HepG2 (cell line): Measurements from ENCODE around the gene RIPK1. TPM values are rescaled to one million over a fixed set of nuclear protein-coding genes. Genes with fewer than 3 reads are reported as not detected.

Experiments used
- ATAC-seq: fragments of 200-7000 bp; cut with Tn5 transposase; 3 replicates; pipeline ENCODE4 v1.9.1; 2020; ENCODE audit warnings: mild to moderate bottlenecking, moderate library complexity
- BruUV-seq: library from RNA; stranded (reverse); fragments of 400-500 nt; replicated peaks from 2 replicates; lab custom pipeline; 2021; lab: Mats Ljungman, UMichigan
- CTCF ChIA-PET: fragments of 300-600 bp; formaldehyde crosslinking; extraction: SDS; loops from one replicate; lab custom pipeline; 2021; ENCODE audit warnings: low total read pairs, inconsistent platforms, low intra/inter-chr PET ratio; lab: Yijun Ruan, JAX
- POLR2A ChIA-PET: fragments of 350-600 bp; sonication (Branson Sonifier 250); formaldehyde crosslinking; loops from one replicate; lab custom pipeline; 2020; ENCODE audit warnings: antibody characterized with exemption, inconsistent platforms; lab: Yijun Ruan, JAX
- DNase-seq: peaks from one replicate; pipeline ENCODE4 v3.0.0-alpha.2; 2015; ENCODE audit warnings: low spot score
- FAIRE-seq: peaks from 3 replicates; lab custom pipeline; 2011; peaks lifted over from hg19 to GRCh38; lab: Jason Lieb, UNC
- H2AFZ ChIP-seq: one replicate; pipeline ENCODE4 v1.6.1; 2011; ENCODE audit warnings: low read length, inconsistent platforms
- H3K27ac ChIP-seq: fragments of 300-600 bp; 3 replicates; pipeline ENCODE4 v1.8.0; 2011; ENCODE audit warnings: mixed run types, mild to moderate bottlenecking, mixed read lengths, low read length, inconsistent platforms; ENCODE audit not compliant: insufficient read depth; ENCODE audit errors: extremely low read length
- H3K27me3 ChIP-seq, 2 experiments: fragments of 200-600 bp in 1 of 2; 2 replicates in 1 of 2; 3 replicates in 1 of 2; pipeline versions ENCODE4 v1.6.0 to v1.8.0; 2011; ENCODE audit warnings: low read length in 2 of 2, mild to moderate bottlenecking in 2 of 2, moderate library complexity in 2 of 2, inconsistent platforms in 1 of 2; ENCODE audit not compliant: insufficient read depth in 2 of 2, control insufficient read depth in 1 of 2
- H3K36me3 ChIP-seq, 2 experiments: fragments of 200-600 bp in 1 of 2; replicated peaks in 1 of 2; 2 replicates in 1 of 2; 3 replicates in 1 of 2; pipeline versions ENCODE4 v1.5.1 to v1.8.0; 2011; ENCODE audit warnings: low read length in 2 of 2, inconsistent platforms in 1 of 2; ENCODE audit not compliant: insufficient read depth in 2 of 2, control insufficient read depth in 1 of 2
- H3K4me1 ChIP-seq: 2 replicates; pipeline ENCODE4 v1.5.1; 2012; ENCODE audit warnings: low read length, inconsistent platforms; ENCODE audit not compliant: insufficient read depth
- H3K4me2 ChIP-seq: 2 replicates; pipeline ENCODE4 v1.6.0; 2011; ENCODE audit warnings: low read depth, low read length, inconsistent platforms
- H3K4me3 ChIP-seq, 3 experiments: fragments of 200-600 bp in 1 of 3; sonication (generic), shearing (Covaris generic) in 1 of 3; replicated peaks in 1 of 3; 2 replicates each; pipeline ENCODE4 v1.5.1; 2011 to 2016; ENCODE audit warnings: low read length in 3 of 3, inconsistent platforms in 2 of 3, low read depth in 2 of 3, mild to moderate bottlenecking in 2 of 3, control low read depth in 1 of 3, mixed read lengths in 1 of 3; ENCODE audit not compliant: insufficient read depth in 1 of 3
- H3K79me2 ChIP-seq: one replicate; pipeline ENCODE4 v1.6.1; 2011; ENCODE audit warnings: low read length, inconsistent platforms; ENCODE audit not compliant: insufficient read depth
- H3K9ac ChIP-seq: 2 replicates; pipeline ENCODE4 v1.6.0; 2011; ENCODE audit warnings: mild to moderate bottlenecking, low read depth, low read length, inconsistent platforms; ENCODE audit not compliant: insufficient read depth
- H3K9me3 ChIP-seq: 2 replicates; pipeline ENCODE4 v1.5.1; 2012; ENCODE audit warnings: mild to moderate bottlenecking, low read length
- H4K20me1 ChIP-seq: 2 replicates; pipeline ENCODE4 v1.6.0; 2011; ENCODE audit warnings: inconsistent platforms, mild to moderate bottlenecking, low read length, moderate library complexity; ENCODE audit not compliant: insufficient read depth
- ATM ChIP-seq: fragments of 450-650 bp; IDR thresholded peaks from 2 replicates; pipeline ENCODE4 v1.7.1; 2017; ENCODE audit warnings: mild to moderate bottlenecking, borderline replicate concordance
- HOXA5 ChIP-seq: sonication (generic); formaldehyde crosslinking; IDR thresholded peaks from 2 replicates; pipeline ENCODE4 v1.4.0; 2020; ENCODE audit warnings: missing genetic modification reagents
- JUN ChIP-seq: sonication (generic); formaldehyde crosslinking; IDR thresholded peaks from 2 replicates; pipeline ENCODE4 v1.4.0; 2020; ENCODE audit warnings: mild to moderate bottlenecking, missing genetic modification reagents
- MAFF ChIP-seq: IDR thresholded peaks from 2 replicates; pipeline ENCODE4 v1.6.1; 2011; ENCODE audit warnings: low read depth, low read length, improper control_type of control experiment
- MAFK ChIP-seq, 2 experiments: IDR thresholded peaks in 1 of 2; conservative IDR thresholded peaks in 1 of 2; 2 replicates each; pipeline ENCODE4 v1.6.1; 2011; ENCODE audit warnings: improper control_type of control experiment in 2 of 2, low read length in 2 of 2
- MEF2D ChIP-seq: sonication (generic); formaldehyde crosslinking; IDR thresholded peaks from 2 replicates; pipeline ENCODE4 v1.5.1; 2020; ENCODE audit warnings: mild to moderate bottlenecking, missing genetic modification reagents
- RAD51 ChIP-seq: fragments of 450-650 bp; IDR thresholded peaks from 2 replicates; pipeline ENCODE4 v1.6.1; 2016; ENCODE audit warnings: borderline replicate concordance
- ZKSCAN1 ChIP-seq: fragments of 150-350 bp; IDR thresholded peaks from 2 replicates; pipeline ENCODE4 v1.6.1; 2014; ENCODE audit warnings: low read length
- ZNF34 ChIP-seq: sonication (generic); formaldehyde crosslinking; IDR thresholded peaks from 2 replicates; pipeline ENCODE4 v1.4.0; 2020; ENCODE audit warnings: mild to moderate bottlenecking, missing genetic modification reagents, borderline replicate concordance
- ZNF713 ChIP-seq: sonication (generic); formaldehyde crosslinking; IDR thresholded peaks from 2 replicates; pipeline ENCODE4 v1.4.0; 2020; ENCODE audit warnings: mild to moderate bottlenecking, missing genetic modification reagents
- WGBS: methylation state at CpG from one replicate; pipeline ENCODE4 v1.1.6; 2017; ENCODE audit warnings: low lambda C conversion rate; 5-methylcytosine and 5-hydroxymethylcytosine counted together
- in situ Hi-C: cut with HindIII; loops from 2 replicates; pipeline ENCODE4 v1.10.0; 2017; ENCODE audit warnings: low pct_unique_long_range_greater_than_20kb; ENCODE audit not compliant: extremely low pct_ligation_motif_present
- intact Hi-C: fragments of 100-400 bp; cut with micrococcal nuclease; formaldehyde crosslinking; loops from one replicate; pipeline ENCODE4 v1.10.0; 2022; ENCODE audit not compliant: unreplicated experiment
- polyA plus RNA-seq, 8 experiments: library from polyadenylated mRNA; depleted of rRNA in 3 of 8; stranded (reverse) in 7 of 8; unstranded in 1 of 8; fragments of >200 nt; fragmentation: Illumina TruSeq in 4 of 8; extraction: Trizol in 4 of 8; gene quantifications; 2 replicates each; pipeline versions ENCODE4 v1.2.1 to v1.2.3, GENCODE V29; 2011 to 2016; ENCODE audit warnings: low read depth in 4 of 8, missing spikeins in 1 of 8, mixed read lengths in 1 of 8; ENCODE audit not compliant: insufficient read depth in 1 of 8
- total RNA-seq, 5 experiments: library from RNA; depleted of rRNA; stranded (reverse); fragments of >200 nt; fragmentation: Illumina TruSeq; extraction: Trizol; gene quantifications; 2 replicates each; pipeline ENCODE4 v1.2.3, GENCODE V29; 2016; ENCODE audit warnings: low read depth in 1 of 5
- TF ChIP-seq, protein P1 (sequence below): IDR thresholded peaks from 2 replicates; pipeline ENCODE4 v1.6.1; 2012; ENCODE audit warnings: inconsistent platforms
- TF ChIP-seq, protein P2 (sequence below): IDR thresholded peaks from 2 replicates; pipeline ENCODE4 v1.6.1; 2016; ENCODE audit warnings: control low read depth
- TF ChIP-seq, protein P3 (sequence below): sonication (generic); formaldehyde crosslinking; IDR thresholded peaks from 2 replicates; pipeline ENCODE4 v1.8.0; 2022; ENCODE audit warnings: mild to moderate bottlenecking, missing genetic modification reagents, borderline replicate concordance
- TF ChIP-seq, protein P4 (sequence below): sonication (generic); formaldehyde crosslinking; IDR thresholded peaks from 2 replicates; pipeline ENCODE4 v1.8.0; 2022; ENCODE audit warnings: mild to moderate bottlenecking, missing genetic modification reagents; ENCODE audit not compliant: insufficient replicate concordance

RIPK1 gene
- total and polyA plus RNA-seq, 2 of the 13 experiments (the other 11 are each of a cell fraction or from before 2014, with no cell fraction given), result 9.0 to 10.3 TPM

DNA sequence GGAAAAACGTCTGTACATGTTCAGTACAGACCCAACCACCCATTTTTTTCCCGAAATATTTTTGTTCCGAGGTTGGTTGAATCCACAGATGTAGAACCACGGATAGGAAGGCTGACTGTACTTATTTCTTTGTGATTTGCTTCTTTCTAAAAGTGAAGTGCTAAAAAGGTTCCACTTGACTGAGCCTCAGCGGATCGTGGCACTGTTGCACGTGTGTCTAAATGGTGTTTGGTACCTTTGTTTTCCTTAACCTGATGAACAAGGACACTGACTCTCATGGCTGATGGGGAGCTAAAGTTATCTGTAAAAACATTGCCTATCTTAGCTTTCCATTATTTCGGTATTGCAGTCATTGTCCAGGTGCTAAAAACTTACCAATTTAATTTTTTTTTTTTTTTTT is 56.4 kb downstream of the RIPK1 start:
- Histone ChIP-seq H2AFZ (no peak overlapping the region), H3K27ac (no peak overlapping the region), H3K9ac (no peak overlapping the region), H3K4me3 (no peak overlapping the region), H4K20me1 (no peaks in the 10 kb centered on the region), H3K4me1 (peaks cover 28% of the 10 kb centered on the region), H3K4me2 (no peak overlapping the region), H3K27me3 (no peaks in the 10 kb centered on the region), H3K36me3 (peaks cover 0 to 16% of the 10 kb centered on the region in 2 experiments; a peak in 2 of 5 replicates), H3K79me2 (peaks cover 2% of the 10 kb centered on the region), H3K9me3 (no peaks in the 10 kb centered on the region)
- WGBS, result 85% methylated on average over 8 of the region's 8 CpGs
- in situ Hi-C loops, result no loop called here
- TF ChIP-seq ZNF713 (CRISPR knock-in tag), result no peak
- TF ChIP-seq ATM, result no peak
- ChIA-PET CTCF (interaction anchor here (1.2 to 2.6 kb wide), 2 partner anchors 115 to 126 kb away, joined by 3 to 20 read pairs; no protein-coding TSS in a partner anchor), POLR2A (no interaction called here)
- BruUV-seq, result no TSS peak
- ATAC-seq, result no peak
- intact Hi-C loops, result loop anchor here (5.0 kb wide), 1 partner anchor 73 kb away; no protein-coding TSS in a partner anchor
- no peak for DNase-seq
- FAIRE-seq, result no peak

DNA sequence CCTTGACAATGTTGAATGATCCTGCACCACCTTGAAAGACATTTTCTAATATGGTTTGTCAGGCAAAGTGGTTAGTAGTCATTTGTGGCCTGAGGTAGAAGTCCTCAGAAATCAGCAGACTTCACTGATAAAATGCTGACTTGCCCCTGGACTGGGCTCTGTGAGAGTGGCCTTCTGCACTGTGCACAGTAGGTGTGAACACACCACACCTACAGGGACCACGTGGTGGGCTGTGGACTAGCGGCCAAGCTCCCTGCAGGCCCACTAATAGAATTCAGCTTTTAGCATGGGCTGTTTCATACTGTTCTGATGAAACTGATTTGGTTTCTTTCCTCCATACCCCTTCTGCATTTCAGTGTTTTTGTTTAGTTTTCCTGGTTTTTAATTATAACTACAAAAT is 57.5 kb downstream of the RIPK1 start:
- H3K4me3 ChIP-seq, result no peak overlapping the region
- FAIRE-seq (no peak), DNase-seq (no peak), ATAC-seq (peak; percentile 51)
- H3K4me2 ChIP-seq, result no peak overlapping the region
- intact Hi-C loops (loop anchor here (1.0 to 5.0 kb wide), 4 partner anchors 36 to 133 kb away; partner anchors contain the start of gene PSMG4), in situ Hi-C loops (no loop called here)
- no peaks in the 10 kb centered on the region for H3K27me3 ChIP-seq
- POLR2A ChIA-PET, result no interaction called here
- H3K9me3 ChIP-seq, result no peaks in the 10 kb centered on the region
- no peaks in the 10 kb centered on the region for H4K20me1 ChIP-seq
- H3K9ac ChIP-seq, result no peak overlapping the region; the same call in 1 of the 2 replicates
- H2AFZ ChIP-seq, result no peak overlapping the region
- no TSS peak for BruUV-seq
- WGBS, result 26% methylated on average over 2 of the region's 2 CpGs
- CTCF ChIA-PET, result interaction anchor here (0.7 to 2.6 kb wide), 6 partner anchors 32 to 132 kb away, joined by 3 to 20 read pairs (median 9); partner anchors contain the start of genes PSMG4 and TUBB2A
- TF ChIP-seq JUN (CRISPR knock-in tag) (no peak), MAFK (conservative IDR thresholded peaks at IDR 0.05 in 1 of 2, IDR thresholded peaks at IDR 0.05 in 1 of 2; ENCODE audit: low read length in 2 of 2) (peak in 1 of 2 experiments; percentile 20; a peak in 1 of 4 replicates), HOXA5 (CRISPR knock-in tag) (no peak), MEF2D (no peak), MAFF (0 out of 2 replicates have a peak, but pooled peaks have one; percentile 5), ZNF34 (CRISPR knock-in tag) (no peak), ZKSCAN1 (peak; percentile 79), RAD51 (no peak)
- TF ChIP-seq, protein P1, sequence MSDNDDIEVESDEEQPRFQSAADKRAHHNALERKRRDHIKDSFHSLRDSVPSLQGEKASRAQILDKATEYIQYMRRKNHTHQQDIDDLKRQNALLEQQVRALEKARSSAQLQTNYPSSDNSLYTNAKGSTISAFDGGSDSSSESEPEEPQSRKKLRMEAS, result peak; percentile 28; the same call in 1 of the 2 replicates
- TF ChIP-seq, protein P2, sequence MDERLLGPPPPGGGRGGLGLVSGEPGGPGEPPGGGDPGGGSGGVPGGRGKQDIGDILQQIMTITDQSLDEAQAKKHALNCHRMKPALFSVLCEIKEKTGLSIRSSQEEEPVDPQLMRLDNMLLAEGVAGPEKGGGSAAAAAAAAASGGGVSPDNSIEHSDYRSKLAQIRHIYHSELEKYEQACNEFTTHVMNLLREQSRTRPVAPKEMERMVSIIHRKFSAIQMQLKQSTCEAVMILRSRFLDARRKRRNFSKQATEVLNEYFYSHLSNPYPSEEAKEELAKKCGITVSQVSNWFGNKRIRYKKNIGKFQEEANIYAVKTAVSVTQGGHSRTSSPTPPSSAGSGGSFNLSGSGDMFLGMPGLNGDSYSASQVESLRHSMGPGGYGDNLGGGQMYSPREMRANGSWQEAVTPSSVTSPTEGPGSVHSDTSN (CRISPR knock-in tag), result no peak
- TF ChIP-seq, protein P3, sequence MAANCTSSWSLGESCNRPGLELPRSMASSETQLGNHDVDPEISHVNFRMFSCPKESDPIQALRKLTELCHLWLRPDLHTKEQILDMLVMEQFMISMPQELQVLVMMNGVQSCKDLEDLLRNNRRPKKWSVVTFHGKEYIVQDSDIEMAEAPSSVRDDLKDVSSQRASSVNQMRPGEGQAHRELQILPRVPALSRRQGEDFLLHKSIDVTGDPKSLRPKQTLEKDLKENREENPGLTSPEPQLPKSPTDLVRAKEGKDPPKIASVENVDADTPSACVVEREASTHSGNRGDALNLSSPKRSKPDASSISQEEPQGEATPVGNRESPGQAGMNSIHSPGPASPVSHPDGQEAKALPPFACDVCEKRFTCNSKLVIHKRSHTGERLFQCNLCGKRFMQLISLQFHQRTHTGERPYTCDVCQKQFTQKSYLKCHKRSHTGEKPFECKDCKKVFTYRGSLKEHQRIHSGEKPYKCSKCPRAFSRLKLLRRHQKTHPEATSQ, result no peak
- TF ChIP-seq, protein P4, sequence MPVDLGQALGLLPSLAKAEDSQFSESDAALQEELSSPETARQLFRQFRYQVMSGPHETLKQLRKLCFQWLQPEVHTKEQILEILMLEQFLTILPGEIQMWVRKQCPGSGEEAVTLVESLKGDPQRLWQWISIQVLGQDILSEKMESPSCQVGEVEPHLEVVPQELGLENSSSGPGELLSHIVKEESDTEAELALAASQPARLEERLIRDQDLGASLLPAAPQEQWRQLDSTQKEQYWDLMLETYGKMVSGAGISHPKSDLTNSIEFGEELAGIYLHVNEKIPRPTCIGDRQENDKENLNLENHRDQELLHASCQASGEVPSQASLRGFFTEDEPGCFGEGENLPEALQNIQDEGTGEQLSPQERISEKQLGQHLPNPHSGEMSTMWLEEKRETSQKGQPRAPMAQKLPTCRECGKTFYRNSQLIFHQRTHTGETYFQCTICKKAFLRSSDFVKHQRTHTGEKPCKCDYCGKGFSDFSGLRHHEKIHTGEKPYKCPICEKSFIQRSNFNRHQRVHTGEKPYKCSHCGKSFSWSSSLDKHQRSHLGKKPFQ (CRISPR knock-in tag), result peak; percentile 86
- no peaks in the 10 kb centered on the region for H3K79me2 ChIP-seq
- peaks cover 4 to 27% of the 10 kb centered on the region in 2 experiments; a peak in 4 of 5 replicates for H3K36me3 ChIP-seq
- no peak overlapping the region for H3K27ac ChIP-seq
- H3K4me1 ChIP-seq, result peaks cover 17% of the 10 kb centered on the region
